NCI-H1105 treated with DMSO at 0.1 percent for 48 hours (cell line): ENCODE results near the gene KICS2.
A peak's percentile ranks its signal among the peaks of the same experiment; 100 is the strongest.
"Not testable (repeated sequence)": the region's sequence is repeated elsewhere in the genome, so short reads cannot be mapped to it uniquely, and the experiment has no call there.

Experiments used
- DNase-seq: peaks from one replicate; lab custom pipeline; 2025; lab: John Stamatoyannopoulos, UW

Gene KICS2

GRCh38 chr12:64216239-64216638 is 5.9 kb downstream of the KICS2 start:
- no peak for DNase-seq

DNA sequence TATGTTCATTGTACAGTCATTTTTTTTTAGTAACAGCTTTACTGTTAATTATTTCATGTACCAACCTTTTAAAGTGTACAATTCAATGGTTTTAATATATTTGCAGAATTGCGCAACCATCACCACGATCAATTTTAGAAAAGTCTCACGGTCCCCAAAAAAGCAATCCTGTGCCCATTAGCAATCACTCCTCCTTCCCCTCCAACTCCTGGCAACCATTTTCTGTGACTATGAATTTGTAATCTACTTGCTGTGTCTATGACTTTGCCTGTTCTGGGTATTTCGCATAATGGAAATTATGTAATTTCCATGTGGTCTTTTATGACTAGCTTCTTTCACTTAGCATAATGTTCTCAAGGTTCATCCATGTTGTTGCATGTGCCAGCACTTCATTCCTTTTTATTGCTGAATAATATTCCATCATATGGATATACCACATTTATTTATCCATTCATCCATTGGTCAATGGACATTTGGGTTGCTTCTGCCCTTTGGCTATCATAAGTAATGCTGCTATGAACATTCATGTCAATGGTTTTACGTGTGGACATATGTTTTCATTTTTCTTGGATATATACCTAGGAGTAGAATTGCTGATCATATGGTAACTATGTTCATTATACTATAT is 9.9 kb downstream of the KICS2 start:
- DNase-seq = no peak

DNA sequence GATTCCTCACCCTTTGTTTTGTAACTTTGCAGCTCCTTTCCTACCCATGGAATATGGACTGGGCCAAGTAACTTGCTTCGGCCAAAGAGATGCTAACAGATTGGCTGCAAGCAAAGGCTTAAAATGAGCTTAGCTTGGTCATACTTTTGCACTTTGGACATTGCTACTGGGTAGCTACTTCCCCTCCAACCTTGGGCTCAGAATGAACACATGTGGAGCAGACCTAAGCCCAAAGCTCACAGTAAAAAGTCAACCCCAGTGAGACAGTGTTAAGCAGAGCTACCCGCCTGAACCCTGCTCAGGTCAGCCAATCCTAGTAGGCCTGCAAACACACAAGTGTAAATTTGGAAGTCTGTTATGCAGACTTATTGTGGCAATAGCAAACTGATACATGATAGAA is 14.6 kb downstream of the KICS2 start:
- no peak for DNase-seq

- no peak for DNase-seq
Observed at GRCh38 chr12:64205542-64205941, 16.6 kb downstream of the KICS2 start.

DNA sequence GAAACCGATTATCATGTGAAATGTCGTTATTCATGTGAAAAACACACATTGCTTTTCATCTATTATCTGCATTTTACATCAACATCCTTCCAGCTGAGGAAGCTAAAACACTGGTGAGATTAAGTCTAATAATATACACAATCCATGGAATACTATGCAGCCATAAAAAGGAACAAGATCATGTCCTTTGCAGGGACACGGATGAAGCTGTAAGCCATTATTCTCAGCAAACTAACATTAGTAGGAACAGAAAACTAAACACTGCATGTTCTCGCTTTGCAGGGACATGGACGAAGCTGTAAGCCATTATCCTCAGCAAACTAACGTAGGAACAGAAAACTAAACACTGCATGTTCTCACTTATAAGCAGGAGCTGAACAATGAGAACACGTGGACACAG is 18.3 kb downstream of the KICS2 start:
- DNase-seq = no peak

DNA sequence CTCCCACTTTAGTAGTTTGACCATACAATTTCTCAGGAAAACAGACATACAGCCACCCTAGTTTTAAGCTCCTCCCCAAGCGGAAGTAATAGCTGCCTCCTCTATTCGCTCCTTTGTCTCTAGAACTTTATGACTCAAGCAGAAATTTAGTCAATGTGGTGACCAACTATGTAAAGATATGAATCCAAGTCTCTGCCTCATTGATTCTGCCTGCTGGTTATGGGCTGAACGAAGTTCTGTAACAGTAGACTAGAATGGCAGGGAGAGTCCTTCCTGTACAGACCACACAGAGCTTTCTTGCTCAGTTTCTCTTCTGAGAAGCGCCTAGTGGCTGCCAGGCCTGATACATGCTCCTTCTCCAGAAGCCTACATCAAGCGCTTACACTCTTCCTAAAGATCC is 19.1 kb downstream of the KICS2 start:
- no peak for DNase-seq

- DNase-seq = not testable (repeated sequence)
Observed at GRCh38 chr12:64195841-64196240, 26.3 kb downstream of the KICS2 start.

DNA sequence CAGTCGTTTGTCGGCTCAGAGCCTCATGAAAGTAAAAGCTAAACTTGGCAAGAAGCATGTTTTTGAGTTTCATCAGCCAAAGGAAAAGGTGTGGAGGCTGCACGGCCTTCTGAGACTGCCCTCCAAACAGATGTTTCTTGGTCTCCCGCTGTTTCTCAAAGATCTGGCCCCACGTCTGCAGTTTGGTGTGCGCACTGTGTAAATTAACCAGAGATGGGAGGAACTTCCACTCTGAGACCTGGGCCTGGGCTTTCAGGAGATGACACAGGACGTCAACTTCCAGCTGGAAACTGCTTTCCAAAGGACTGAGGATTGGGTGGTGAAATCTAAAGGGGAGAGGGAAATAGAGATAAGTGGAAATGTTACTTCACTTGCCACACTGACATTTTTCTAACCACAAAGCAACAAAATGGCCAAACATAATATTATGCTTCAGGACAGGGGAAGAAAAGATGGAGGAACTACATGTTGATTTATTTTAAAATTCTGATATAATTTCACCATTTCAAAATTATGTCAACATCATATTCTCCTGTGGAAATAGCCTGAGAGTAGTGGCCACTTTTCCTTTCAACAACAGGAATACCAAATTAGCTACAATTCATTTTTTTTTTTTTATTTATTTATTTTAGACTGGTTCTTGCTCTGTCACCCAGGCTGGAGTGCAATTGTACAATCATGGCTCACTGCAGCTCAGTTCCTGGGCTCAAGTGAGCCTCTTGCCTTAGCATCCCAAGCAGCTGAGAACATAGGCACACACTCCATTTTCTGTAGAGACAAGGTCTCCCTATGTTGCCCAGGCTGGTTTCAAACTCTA is 27.6 kb downstream of the KICS2 start:
- no peak for DNase-seq

- DNase-seq = no peak
Observed at GRCh38 chr12:64193931-64194330, 28.2 kb downstream of the KICS2 start.

- DNase-seq = no peak
Observed at GRCh38 chr12:64192644-64193444, 29.3 kb downstream of the KICS2 start.

- no peak for DNase-seq
Observed at GRCh38 chr12:64190140-64190539, 32.0 kb downstream of the KICS2 start.

DNA sequence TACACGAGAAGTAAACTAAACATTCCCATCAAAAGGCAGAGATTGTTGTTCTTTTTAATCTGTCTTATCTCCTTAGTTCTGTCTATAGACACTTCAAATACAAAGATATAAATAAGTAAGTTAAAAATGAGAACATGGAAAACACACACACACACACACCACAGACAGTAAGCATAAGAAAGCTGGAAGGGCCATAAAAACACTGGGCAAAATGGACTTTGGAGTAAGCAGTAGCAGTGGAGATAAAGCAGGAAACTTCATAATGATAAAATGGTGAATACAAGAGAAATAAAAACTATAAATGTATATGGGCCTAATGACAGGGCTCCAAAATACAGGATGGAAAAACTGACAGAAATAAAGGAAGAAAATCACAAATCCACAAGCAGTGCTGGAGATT is 32.6 kb downstream of the KICS2 start:
- DNase-seq = no peak

- DNase-seq = no peak
Observed at GRCh38 chr12:64187794-64188193, 34.3 kb downstream of the KICS2 start.

DNA sequence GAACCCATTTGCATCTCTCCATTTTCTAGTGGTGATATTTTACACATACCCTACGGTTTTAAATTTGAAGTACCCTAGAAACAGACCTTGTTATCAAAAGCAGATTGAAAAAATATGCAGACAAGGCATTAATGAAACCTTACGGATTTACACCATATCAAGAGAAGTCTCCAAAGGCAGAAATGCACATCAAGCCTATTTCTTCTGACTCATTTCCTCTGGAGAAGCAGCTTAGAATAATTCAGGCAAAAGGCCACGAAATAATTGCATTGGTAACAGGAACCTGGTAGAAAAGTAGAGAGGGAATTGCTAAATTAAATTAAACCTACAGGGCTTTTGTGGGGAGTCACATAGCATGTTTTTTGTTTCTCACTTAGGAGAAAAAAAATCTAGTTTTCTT is 34.7 kb downstream of the KICS2 start:
- no peak for DNase-seq

GRCh38 chr12:64186789-64187188 is 35.3 kb downstream of the KICS2 start:
- no peak for DNase-seq

DNA sequence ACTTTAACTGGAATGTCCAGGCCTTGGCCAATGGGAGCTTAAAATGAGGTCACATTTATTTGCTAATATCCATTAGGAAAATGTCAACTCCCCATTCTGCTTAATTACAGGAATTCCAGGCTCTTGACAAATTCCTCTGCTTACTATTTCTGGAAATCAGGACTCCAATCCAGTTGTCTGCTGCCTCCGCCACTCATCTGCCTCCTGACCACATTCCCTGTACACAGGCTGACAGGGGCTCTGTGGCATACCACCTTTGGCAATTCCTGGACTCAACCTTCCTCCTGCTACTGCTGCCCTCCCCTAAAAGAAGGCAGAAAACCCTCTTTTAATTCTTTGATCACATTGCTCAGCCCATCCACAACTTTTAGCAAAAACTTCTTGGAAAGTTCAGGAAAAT is 37.9 kb downstream of the KICS2 start:
- no peak for DNase-seq

- DNase-seq = peak; percentile 59
Observed at GRCh38 chr12:64181430-64182291, 40.4 kb downstream of the KICS2 start.

DNA sequence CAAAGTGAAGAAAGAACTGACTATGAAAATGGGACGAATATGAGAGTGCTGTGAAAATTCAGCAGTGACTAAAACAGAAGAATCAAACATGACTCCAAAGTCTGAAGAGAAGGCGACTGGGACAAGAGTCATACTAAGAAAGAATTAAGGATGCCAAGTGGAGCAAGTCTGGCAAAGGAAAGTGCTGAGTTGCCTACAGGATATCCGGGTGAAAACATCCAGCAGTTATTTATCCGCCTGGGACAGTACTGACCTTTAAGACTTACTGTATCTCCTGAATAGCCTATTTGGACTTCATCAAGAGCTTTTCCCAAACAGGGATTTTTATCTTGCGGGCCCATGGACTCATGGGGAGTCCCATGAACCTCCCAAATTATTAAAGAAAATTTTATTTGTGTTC is 41.1 kb downstream of the KICS2 start:
- no peak for DNase-seq

DNA sequence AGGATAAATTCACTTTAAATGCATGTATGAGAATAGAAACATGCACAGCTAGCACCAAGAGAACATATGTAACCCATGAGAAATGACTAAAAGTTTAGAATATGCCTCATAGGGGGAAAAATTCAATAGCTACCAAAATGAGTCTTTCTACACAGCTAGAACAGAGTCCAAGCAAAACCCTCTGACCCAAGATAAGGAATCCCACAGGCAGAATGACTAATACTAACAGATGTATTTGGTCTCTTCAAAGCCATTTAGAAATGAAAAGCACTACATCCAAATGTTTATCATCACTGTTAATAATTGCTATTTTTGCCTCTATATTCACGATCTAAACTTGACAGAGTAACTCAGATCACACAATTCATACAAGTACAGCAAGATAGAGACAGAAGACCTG is 44.0 kb downstream of the KICS2 start:
- DNase-seq = no peak

DNA sequence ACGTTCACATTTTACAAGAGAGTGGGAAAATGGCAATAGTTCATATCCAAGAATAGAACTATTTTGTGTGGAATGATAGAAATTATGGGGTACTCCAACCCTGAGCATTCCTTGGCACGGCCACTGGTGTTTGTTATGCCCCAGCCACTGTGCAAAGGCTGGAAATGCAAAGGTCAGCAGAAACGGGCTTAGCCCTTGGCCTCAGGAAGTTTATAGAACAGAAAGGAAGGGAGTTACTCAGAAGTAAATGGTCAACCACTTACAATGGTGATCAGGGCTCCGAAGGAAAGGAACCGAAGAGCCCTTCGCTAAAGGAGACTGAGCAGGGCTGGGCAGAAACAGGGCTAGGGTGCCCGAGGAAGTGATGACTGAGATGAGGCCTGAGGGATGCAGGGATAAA is 45.1 kb downstream of the KICS2 start:
- DNase-seq = no peak

GRCh38 chr12:64175254-64175945 is 46.7 kb downstream of the KICS2 start:
- no peak for DNase-seq
